ENCODE measurements around the gene ZNF14.
"Not testable (repeated sequence)": the region's sequence is repeated elsewhere in the genome, so short reads cannot be mapped to it uniquely, and the experiment has no call there.

Gene ZNF14

DNA sequence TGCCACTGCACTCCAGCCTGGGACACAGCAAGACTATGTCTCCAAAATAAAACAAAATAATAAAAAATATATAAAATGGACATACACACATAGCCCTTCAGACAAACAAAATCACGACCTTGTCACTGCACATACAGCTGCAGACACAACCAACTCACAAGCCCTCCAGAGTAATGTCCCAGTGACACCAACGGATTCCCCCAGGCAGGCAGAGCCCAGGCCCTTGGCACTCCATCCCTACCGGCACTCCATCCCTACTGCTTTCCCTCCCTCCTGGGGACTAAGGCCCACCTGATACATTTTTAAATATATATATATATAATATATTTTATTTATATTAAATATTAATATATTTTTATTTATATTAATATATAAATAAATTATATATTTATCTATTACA lies 45.8 kb downstream of the ZNF14 start:
- no peak for DNase-seq (ENCODE audit: low read depth in 2 of 2)

- DNase-seq (ENCODE audit: low read depth in 2 of 2), result no peak
These were observed 46.3 kb downstream of the ZNF14 start for GRCh38 chr19:19686580-19686979.

GRCh38 chr19:19686119-19686518 lies 46.8 kb downstream of the ZNF14 start:
- not testable (repeated sequence) for DNase-seq (ENCODE audit: low read depth in 2 of 2)

GRCh38 chr19:19679176-19680073 lies 53.5 kb downstream of the ZNF14 start:
- DNase-seq (ENCODE audit: low read depth in 2 of 2), result no peak

DNA sequence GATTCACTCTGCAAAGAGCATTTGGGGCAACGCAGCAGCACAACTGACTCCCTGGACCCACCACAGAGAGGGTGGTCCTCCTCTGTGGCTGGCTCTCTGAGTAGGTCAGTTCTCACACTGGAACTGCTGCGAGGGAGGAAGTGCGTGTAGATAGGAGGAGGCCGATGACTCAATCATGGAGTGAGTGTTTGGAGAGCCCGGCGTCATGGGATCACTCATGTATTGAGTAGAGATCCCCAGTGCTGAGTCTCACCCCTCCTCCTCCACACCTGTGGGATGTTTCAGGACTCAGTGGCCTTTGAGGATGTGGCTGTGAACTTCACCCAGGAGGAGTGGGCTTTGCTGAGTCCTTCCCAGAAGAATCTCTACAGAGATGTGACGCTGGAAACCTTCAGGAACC lies 55.3 kb downstream of the ZNF14 start:
- DNase-seq (ENCODE audit: low read depth in 2 of 2), result no peak

GRCh38 chr19:19674315-19674714 lies 58.6 kb downstream of the ZNF14 start:
- no peak for DNase-seq (ENCODE audit: low read depth in 2 of 2)

DNA sequence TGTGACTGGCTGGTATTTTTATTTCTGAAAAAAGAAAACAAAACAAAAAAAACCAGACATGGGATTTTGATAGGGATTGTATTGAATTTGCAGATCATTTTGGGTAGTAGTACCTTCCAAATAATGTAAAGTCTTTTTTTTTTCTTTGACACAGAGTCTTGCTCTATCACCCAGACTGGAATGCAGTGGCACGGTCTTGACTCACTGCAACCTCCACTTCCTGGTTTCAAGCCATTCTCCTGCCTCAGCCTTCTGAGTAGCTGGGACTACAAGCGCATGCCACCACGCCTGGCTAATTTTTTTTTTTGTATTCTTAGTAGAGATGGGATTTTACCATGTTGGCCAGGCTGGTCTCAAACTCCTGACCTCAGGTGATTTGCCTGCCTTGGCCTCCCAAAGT lies 60.1 kb downstream of the ZNF14 start:
- no peak for DNase-seq (ENCODE audit: low read depth in 2 of 2)

DNA sequence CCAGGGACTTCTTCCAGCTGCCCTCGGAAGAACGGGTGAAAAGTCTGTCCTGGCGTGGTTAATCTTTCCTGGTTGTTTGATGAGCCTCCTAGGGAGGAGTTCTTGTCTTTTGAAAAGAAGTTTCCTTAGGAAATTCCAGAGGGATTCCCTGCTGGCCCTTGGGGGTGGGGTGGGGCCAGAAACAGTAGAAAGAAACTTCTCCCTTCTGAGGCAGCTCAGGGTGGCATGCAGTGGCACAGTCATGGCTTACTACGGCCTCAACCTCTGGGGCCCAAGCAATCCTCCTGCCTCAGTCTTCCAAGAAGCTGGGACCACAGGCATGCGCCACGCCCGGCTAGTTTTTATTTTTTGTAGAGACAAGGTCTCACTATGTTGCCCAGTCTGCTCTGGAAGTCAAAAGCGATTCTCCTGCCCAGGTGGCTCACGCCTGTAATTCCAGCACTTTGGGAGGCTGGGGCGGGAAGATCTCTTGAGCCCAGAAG lies 62.8 kb downstream of the ZNF14 start:
- no peak for DNase-seq (ENCODE audit: low read depth in 2 of 2)

- DNase-seq (ENCODE audit: low read depth in 2 of 2), result peak; percentile 94 to 95
These were observed 64.5 kb downstream of the ZNF14 start, which contains the start of gene ZNF101 for GRCh38 chr19:19668230-19669012. TSS of gene ZNF101 (plus strand) at chr19:19668839. CDS start at chr19:19668964, 125 bp downstream.

DNA sequence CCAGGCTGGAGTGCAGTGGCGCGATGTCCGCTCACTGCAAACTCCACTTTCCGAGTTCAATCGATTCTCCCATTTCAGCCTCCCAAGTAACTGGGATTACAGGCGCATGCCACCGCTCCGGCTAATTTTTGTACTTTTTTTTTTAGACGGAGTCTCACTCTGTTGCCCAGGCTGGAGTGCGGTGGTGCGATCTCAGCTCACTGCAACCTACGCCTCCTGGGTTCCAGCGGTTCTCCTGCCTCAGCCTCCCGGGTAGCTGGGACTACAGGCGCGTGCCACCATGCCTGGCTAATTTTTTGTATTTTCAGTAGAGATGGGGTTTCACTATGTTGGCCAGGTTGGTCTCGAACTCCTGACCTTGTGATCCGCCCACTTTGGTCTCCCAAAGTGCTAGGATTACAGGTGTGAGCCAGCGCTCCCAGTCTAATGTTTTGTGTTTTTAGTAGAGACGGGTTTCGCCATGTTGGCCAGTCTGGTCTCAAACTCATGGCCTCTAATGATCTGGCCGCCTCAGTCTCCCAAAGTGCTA lies 67.4 kb downstream of the ZNF14 start:
- not testable (repeated sequence) for DNase-seq (ENCODE audit: low read depth in 2 of 2)

DNA sequence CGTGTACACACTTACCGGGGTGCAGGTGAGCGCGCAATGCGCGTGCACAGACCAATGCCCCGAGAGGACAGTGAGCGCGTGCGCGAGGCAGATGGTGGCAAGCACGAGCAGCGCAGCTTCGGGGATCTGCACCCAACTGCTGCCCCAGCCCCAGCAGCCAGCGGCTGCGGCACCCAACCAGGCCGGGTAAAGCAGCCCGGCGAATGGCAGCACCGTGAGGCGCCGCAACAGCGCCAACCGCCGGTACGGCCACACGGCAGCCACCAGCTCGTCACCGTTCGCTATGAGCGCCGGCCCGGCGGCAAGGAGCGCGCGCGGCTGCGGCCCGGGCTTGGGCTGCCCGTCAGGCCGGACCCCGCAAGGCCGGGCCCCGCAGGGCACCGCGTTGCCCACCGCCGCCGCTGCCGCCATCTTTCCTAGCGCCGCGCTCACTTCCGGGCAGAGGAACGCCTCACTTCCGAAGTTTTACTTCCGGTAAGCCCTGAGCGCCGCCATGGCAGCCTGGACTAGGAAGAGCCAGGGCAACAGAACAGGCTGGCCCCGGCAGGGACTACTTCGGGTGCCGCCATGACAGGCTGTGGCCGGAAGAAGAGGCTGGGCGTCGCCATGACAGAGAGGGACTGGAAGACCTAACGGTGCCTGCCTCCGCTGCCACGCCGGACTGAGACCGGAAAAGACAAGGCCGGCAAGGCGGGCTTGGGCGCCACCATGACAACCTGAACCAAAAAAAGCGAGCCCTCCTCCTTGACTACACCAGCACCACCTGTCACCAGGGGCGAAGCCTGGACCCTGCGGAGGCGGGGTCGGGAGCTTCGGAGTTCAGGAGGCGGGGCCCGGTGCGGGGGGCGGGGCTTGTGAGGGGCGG lies 69.4 kb downstream of the ZNF14 start, which contains the start of gene ATP13A1:
Gene ATP13A1 (minus strand): TSS at position 421 of the 865 bp plus-strand sequence. CDS start 10 bp downstream, at position 411.
- DNase-seq (ENCODE audit: low read depth in 2 of 2), result peak; percentile 88 to 89

GRCh38 chr19:19662871-19663255 lies 70.0 kb downstream of the ZNF14 start:
- no peak for DNase-seq (ENCODE audit: low read depth in 2 of 2)

GRCh38 chr19:19662344-19662743 lies 70.6 kb downstream of the ZNF14 start:
- no peak for DNase-seq (ENCODE audit: low read depth in 2 of 2)

- DNase-seq (ENCODE audit: low read depth in 2 of 2), result peak; percentile 16 to 35
These were observed 71.1 kb downstream of the ZNF14 start for GRCh38 chr19:19661675-19662251.

- DNase-seq (ENCODE audit: low read depth in 2 of 2), result no peak
These were observed 71.7 kb downstream of the ZNF14 start for GRCh38 chr19:19661141-19661674.

Measured in stimulated activated CD4-positive, alpha-beta T cell treated with anti-CD3 and anti-CD28 coated beads, Interleukin-4, amount 100 ng/mL, for 48 hours (primary cell).